H1 (cell line): Measurements from ENCODE around the gene SLC27A1. TPM values are rescaled to one million over a fixed set of nuclear protein-coding genes. Genes with fewer than 3 reads are reported as not detected.

Source experiments
- FOSL1 ChIP-seq: IDR thresholded peaks from 2 replicates; pipeline ENCODE4 v1.6.1; 2011; ENCODE audit warnings: mild to moderate bottlenecking, low read depth, low read length, moderate library complexity; ENCODE audit not compliant: insufficient read depth
- SP1 ChIP-seq: IDR thresholded peaks from 2 replicates; pipeline ENCODE4 v1.6.1; 2011; ENCODE audit warnings: low read depth, low read length
- TAF1 ChIP-seq: IDR thresholded peaks from 2 replicates; pipeline ENCODE4 v1.6.1; 2011; ENCODE audit warnings: mild to moderate bottlenecking, low read depth, low read length
- TCF12 ChIP-seq: IDR thresholded peaks from 2 replicates; pipeline ENCODE4 v1.6.1; 2011; ENCODE audit warnings: low read depth, mild to moderate bottlenecking, low read length
- polyA plus RNA-seq, 7 experiments: library from polyadenylated mRNA; depleted of rRNA in 3 of 7; stranded (reverse) in 5 of 7; unstranded in 2 of 7; fragments of >200 nt in 5 of 7; fragments of 200-250 nt in 2 of 7; gene quantifications; 1 replicate in 5 of 7; 2 replicates in 1 of 7; 4 replicates in 1 of 7; pipeline versions ENCODE4 v1.2.1 to v1.2.3, GENCODE V29; 2011 to 2013; ENCODE audit warnings: missing spikeins in 2 of 7, mixed read lengths in 2 of 7
- total RNA-seq: library from RNA; stranded (reverse); fragmentation: NEBNext Ultra II Directional; extraction: Animal tissue kit (Norgen Biotek cat#: 25700); gene quantifications from 2 replicates; pipeline ENCODE4 v1.2.1, GENCODE V29; 2021

The SLC27A1 gene
- total and polyA plus RNA-seq, 2 of the 8 experiments (the other 6 are each of a cell fraction or from before 2014, with no cell fraction given) = 7.5 to 9.1 TPM

GRCh38 chr19:17484520-17485185 is 14.3 kb downstream of the SLC27A1 start (continued):
- TF ChIP-seq FOSL1 = no peak
- no peak for TF ChIP-seq TCF12
- no peak for TF ChIP-seq TAF1
- TF ChIP-seq SP1 = no peak
